Neural progenitor cell (in vitro differentiated cells): ENCODE results near the gene COL13A1.

Experiments used
- EZH2 ChIP-seq: fragments of 200-600 bp; sonication (generic); IDR thresholded peaks from 2 replicates; pipeline ENCODE4 v1.6.1; 2017; ENCODE audit warnings: antibody characterized with exemption, mild to moderate bottlenecking, moderate library complexity
- TF ChIP-seq, protein P1 (sequence below): fragments of 200-600 bp; sonication (generic); IDR thresholded peaks from 2 replicates; pipeline ENCODE4 v1.5.1; 2017; ENCODE audit warnings: antibody characterized with exemption, mild to moderate bottlenecking

DNA sequence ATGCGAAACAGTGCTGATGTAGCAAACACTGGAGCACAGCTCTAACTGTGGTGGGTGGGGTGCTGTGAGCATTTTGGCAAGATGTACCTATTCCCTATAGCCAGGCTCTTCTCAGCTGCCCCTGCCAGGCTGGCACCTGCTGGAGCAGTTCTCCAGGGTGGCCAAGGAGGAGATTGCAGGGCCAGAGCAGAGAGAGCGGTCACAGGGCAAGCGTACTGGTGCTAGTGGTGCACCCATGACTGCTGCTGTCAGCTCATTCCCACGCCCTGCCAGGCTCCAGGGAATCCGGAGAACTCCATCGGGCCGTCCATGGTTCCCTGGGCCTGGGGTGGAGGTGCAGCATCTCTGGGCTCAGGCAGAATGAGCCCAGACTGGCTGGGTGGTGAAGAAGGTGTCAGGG is 2.1 kb downstream of the COL13A1 start:
- TF ChIP-seq EZH2: no peak
- TF ChIP-seq, protein P1, sequence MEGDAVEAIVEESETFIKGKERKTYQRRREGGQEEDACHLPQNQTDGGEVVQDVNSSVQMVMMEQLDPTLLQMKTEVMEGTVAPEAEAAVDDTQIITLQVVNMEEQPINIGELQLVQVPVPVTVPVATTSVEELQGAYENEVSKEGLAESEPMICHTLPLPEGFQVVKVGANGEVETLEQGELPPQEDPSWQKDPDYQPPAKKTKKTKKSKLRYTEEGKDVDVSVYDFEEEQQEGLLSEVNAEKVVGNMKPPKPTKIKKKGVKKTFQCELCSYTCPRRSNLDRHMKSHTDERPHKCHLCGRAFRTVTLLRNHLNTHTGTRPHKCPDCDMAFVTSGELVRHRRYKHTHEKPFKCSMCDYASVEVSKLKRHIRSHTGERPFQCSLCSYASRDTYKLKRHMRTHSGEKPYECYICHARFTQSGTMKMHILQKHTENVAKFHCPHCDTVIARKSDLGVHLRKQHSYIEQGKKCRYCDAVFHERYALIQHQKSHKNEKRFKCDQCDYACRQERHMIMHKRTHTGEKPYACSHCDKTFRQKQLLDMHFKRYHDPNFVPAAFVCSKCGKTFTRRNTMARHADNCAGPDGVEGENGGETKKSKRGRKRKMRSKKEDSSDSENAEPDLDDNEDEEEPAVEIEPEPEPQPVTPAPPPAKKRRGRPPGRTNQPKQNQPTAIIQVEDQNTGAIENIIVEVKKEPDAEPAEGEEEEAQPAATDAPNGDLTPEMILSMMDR: no peak
